Right lobe of liver (tissue), 6 donors: ENCODE results near the gene TFCP2L1. TPM values are rescaled to one million over a fixed set of nuclear protein-coding genes. Genes with fewer than 3 reads are reported as not detected.
A peak's percentile ranks its signal among the peaks of the same experiment; 100 is the strongest.

ENCODE experiments used
- ATAC-seq, 4 donors: fragments of 200-7000 bp; cut with Tn5 transposase; one replicate each; pipeline ENCODE4 v1.9.1; 2020; ENCODE audit warnings: mild to moderate bottlenecking in 4 of 4, moderate library complexity in 4 of 4
- DNase-seq, 3 donors: peaks; one replicate each; pipeline ENCODE4 v3.0.0-alpha.2; 2020
- H3K27ac ChIP-seq, 3 donors: fragments of 200-600 bp; one replicate each; pipeline ENCODE4 v1.8.0; 2022
- H3K27me3 ChIP-seq, 2 donors: fragments of 200-600 bp; one replicate each; pipeline ENCODE4 v1.8.0; 2022
- H3K36me3 ChIP-seq, 4 donors: fragments of 200-600 bp; sonication (generic) in 1 of 4; one replicate each; pipeline versions ENCODE4 v1.5.1 to v1.8.0; 2017 to 2022; ENCODE audit warnings: control low read depth in 1 of 4
- H3K4me1 ChIP-seq, 4 donors: fragments of 200-600 bp; sonication (generic) in 1 of 4; one replicate each; pipeline versions ENCODE4 v1.5.1 to v1.8.0; 2017 to 2022; ENCODE audit warnings: control low read depth in 1 of 4
- H3K4me3 ChIP-seq, 3 donors: fragments of 200-600 bp; one replicate each; pipeline ENCODE4 v1.8.0; 2022
- H3K9me3 ChIP-seq, 4 donors: fragments of 200-600 bp; sonication (generic) in 1 of 4; one replicate each; pipeline versions ENCODE4 v1.5.1 to v1.8.0; 2017 to 2022; ENCODE audit warnings: control low read depth in 1 of 4
- CTCF ChIP-seq, 4 donors: fragments of 200-600 bp in 3 of 4; fragments of 450-650 bp in 1 of 4; IDR thresholded peaks; one replicate each; pipeline versions ENCODE4 v1.5.1 to v1.8.0; 2016 to 2022; ENCODE audit warnings: antibody characterized with exemption in 4 of 4, mild to moderate bottlenecking in 2 of 4
- POLR2A ChIP-seq: fragments of 450-650 bp; IDR thresholded peaks from one replicate; pipeline ENCODE4 v1.6.1; 2017; ENCODE audit warnings: antibody characterized with exemption, mild to moderate bottlenecking
- WGBS: methylation state at CpG from one replicate; pipeline ENCODE4 v1.1.6; 2018; ENCODE audit warnings: low coverage, low lambda C conversion rate; ENCODE audit not compliant: insufficient coverage; ENCODE audit errors: missing lambda C conversion rate; 5-methylcytosine and 5-hydroxymethylcytosine counted together
- intact Hi-C, 2 donors: fragments of 100-400 bp; cut with DNase I; formaldehyde crosslinking; loops; one replicate each; pipeline versions ENCODE4 v1.11.2 to v1.14.1; 2022
- total RNA-seq, 6 experiments: library from RNA; depleted of rRNA in 2 of 6; stranded (reverse); fragments of >200 nt in 2 of 6; fragmentation: NEBNext Ultra II Directional in 3 of 6; extraction: Animal tissue kit (Norgen Biotek cat#: 25700) in 3 of 6; gene quantifications; one replicate each; pipeline versions ENCODE4 v1.1.0 to v1.2.4, GENCODE V29; 2016 to 2023
- donor health status: DM: no; HTN: yes; CAD: no.
- donor health status: DM: no; HTN: no; CAD: no.
- donor health status: DM: no; HTN: no; CAD: no.
- donor health status: DM: no; HTN: yes; CAD: no.
- donor health status: DM: no; HTN: yes; CAD: no.

Gene TFCP2L1
- total RNA-seq, 6 experiments from 2014 or later, result 0.26 to 1.7 (median 0.34) TPM

- Histone ChIP-seq H3K4me3 (no peak overlapping the region), H3K36me3 (no peaks in the 10 kb centered on the region), H3K27me3 (no peaks in the 10 kb centered on the region), H3K27ac (no peak overlapping the region), H3K4me1 (peaks cover 0 to 45% (median 7%) of the 10 kb centered on the region in 4 donors), H3K9me3 (no peaks in the 10 kb centered on the region)
- WGBS, result 23% methylated on average over 13 of the region's 13 CpGs
- ATAC-seq, result peak; percentile 53 to 73 (median 60)
- intact Hi-C loops, result no loop called here
- DNase-seq, result peak in 2 of 3 donors; percentile 35 to 62
- TF ChIP-seq CTCF (IDR thresholded peaks at IDR 0.05), result no peak
- TF ChIP-seq POLR2A, result no peak
Observed at GRCh38 chr2:121282800-121283385, 2.1 kb downstream of the TFCP2L1 start.

GRCh38 chr2:121281694-121282093 lies 3.3 kb downstream of the TFCP2L1 start:
- Histone ChIP-seq H3K9me3 (no peaks in the 10 kb centered on the region), H3K4me1 (peaks cover 0 to 45% (median 7%) of the 10 kb centered on the region in 4 donors), H3K27me3 (no peaks in the 10 kb centered on the region), H3K36me3 (no peaks in the 10 kb centered on the region), H3K27ac (no peak overlapping the region), H3K4me3 (no peak overlapping the region)
- intact Hi-C loops, result no loop called here
- ATAC-seq (peak in 3 of 4 donors; percentile 6 to 14 (median 12)), DNase-seq (no peak)
- 26% methylated on average over 7 of the region's 7 CpGs for WGBS
- TF ChIP-seq CTCF (IDR thresholded peaks at IDR 0.05), result no peak
- no peak for TF ChIP-seq POLR2A

- H3K27me3 ChIP-seq, result no peaks in the 10 kb centered on the region
- intact Hi-C loops, result no loop called here
- ATAC-seq, result no peak
- whole genome bisulfite sequencing, result 80% methylated on average over 1 of the region's 19 CpGs
- peaks cover 0 to 45% (median 7%) of the 10 kb centered on the region in 4 donors for H3K4me1 ChIP-seq
- H3K4me3 ChIP-seq, result no peak overlapping the region
- H3K9me3 ChIP-seq, result no peaks in the 10 kb centered on the region
- no peak for DNase-seq
- H3K36me3 ChIP-seq, result no peaks in the 10 kb centered on the region
- TF ChIP-seq POLR2A (no peak), CTCF (IDR thresholded peaks at IDR 0.05) (no peak)
- no peak overlapping the region for H3K27ac ChIP-seq
Observed at GRCh38 chr2:121281107-121281506, 3.9 kb downstream of the TFCP2L1 start.

- H3K27ac ChIP-seq, result peak overlapping the region in 1 of 3 donors; percentile 25
- H3K9me3 ChIP-seq, result no peaks in the 10 kb centered on the region
- intact Hi-C loops, result no loop called here
- peak; percentile 69 to 87 (median 74) for ATAC-seq
- no peak for TF ChIP-seq CTCF (IDR thresholded peaks at IDR 0.05)
- TF ChIP-seq POLR2A, result no peak
- 35% methylated on average over 7 of the region's 10 CpGs for WGBS
- no peak overlapping the region for H3K4me3 ChIP-seq
- no peaks in the 10 kb centered on the region for H3K27me3 ChIP-seq
- DNase-seq, result peak in 1 of 3 donors; percentile 55
- H3K36me3 ChIP-seq, result no peaks in the 10 kb centered on the region
- H3K4me1 ChIP-seq, result peaks cover 0 to 37% (median 7%) of the 10 kb centered on the region in 4 donors
Observed at GRCh38 chr2:121279476-121280220, 5.4 kb downstream of the TFCP2L1 start.
